GM19468 (cell line): ENCODE measurements around the gene AAK1.
"Not testable (repeated sequence)": the region's sequence is repeated elsewhere in the genome, so short reads cannot be mapped to it uniquely, and the experiment has no call there.

Experiments used
- ATAC-seq: cut with Tn5 transposase; IDR thresholded peaks from one replicate; pipeline ENCODE4 v1.9.1; 2021; ENCODE audit warnings: mild to moderate bottlenecking, moderate library complexity, moderate number of reproducible peaks; ENCODE audit not compliant: unreplicated experiment; ENCODE audit errors: extremely low read depth

Gene AAK1

DNA sequence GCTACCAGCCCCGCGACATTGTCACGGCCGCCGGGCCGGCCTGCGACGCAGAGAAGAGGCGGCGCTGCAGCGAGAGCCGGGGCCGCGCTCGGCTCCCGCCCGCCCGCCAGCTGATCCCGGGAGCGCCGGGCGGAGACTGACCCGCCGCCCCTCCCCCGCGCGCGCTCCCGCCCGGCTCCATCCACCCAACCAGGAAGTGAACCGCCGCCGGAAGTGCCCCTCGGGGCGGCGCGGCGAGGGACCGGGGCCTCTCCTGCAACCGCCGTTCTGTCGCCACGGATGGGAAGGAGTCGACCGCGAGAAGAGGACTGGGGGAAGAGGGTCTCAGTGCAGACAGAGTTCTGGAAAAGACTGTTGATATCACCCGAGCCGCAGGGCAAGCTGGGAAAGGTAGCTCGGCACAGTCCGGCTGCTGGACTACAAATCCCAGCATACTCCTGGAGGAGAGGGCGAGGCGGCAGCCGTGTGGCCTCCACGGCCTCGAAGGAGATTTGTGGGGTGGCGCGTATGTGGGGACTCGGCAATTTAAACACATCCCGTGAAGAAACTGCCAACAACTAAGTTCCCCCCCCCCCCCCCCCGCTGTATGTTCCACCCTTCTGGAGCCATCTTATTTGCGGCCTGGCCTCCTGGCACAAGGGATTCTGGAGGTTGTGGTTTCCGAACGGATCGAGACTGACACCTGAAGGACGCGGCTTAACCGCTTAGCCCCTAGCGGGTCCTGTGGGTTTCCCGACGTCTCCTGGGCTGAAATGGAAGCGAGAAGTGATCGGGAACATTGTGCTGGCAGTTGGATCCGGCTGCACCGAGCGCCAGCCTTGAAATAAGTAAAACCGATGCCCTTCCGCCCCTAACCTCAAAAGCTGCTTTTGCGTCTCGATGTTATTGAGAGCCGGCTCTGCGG, at the start of gene AAK1:
AAK1 (minus strand) TSS at position 138 of the 904 bp plus-strand sequence. CDS start 699 bp downstream, outside the sequence.
- peak; percentile 25 for ATAC-seq

DNA sequence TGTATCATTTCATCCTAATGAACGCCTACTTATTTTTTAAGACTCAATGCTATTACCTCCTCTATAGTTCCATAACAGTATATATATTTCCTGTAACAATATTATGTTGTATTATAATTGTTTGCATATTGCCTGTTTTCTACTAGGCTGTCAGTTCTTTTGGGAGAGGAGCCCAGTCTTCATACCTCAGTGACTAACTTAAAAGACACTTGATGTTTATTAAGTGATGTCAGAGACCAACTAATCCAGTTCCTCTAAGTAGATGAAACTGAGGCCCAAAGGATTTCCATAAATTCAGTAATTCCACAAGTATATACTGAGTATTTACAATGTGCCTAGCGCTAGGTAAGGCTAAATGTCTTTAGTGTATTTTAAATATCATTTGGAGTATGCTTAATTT, 48.9 kb upstream of the AAK1 start:
- no peak for ATAC-seq

DNA sequence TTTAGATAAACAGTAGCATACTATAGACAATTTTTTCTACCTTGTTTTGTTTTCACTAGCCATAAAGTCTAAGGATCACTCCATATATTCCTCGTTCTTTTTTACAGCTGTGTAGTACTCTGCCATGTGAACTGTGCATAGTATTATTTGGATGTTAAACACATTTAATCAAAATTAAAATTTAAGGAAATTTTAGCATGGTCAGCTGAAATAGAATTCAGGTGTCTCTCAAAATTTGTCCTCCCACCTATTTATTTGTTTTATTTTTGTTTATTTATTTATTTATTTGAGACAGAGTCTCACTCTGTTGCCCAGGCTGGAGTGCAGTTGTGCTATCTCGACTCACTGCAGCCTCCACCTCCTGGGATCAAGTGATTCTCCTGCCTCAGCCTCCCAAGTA, 46.4 kb upstream of the AAK1 start:
- no peak for ATAC-seq

DNA sequence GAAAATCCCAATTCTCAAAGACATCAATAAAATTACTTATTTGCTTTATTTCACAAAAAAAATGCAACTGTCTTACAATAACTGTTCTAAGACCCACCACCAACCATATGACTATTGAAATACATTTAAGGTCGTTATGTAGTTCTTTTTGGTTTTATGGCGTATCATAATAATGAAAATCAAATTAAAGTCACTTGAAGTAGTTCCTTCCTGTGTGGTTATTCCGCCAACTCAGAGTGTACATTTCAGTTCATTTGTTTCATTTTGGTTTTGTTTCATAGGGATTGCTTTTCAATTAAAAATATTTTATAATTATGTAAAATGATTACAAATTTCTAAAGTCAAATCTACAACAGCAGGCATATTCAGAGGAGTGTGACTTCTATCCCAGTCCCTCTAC, 45.9 kb upstream of the AAK1 start:
- ATAC-seq, result no peak

DNA sequence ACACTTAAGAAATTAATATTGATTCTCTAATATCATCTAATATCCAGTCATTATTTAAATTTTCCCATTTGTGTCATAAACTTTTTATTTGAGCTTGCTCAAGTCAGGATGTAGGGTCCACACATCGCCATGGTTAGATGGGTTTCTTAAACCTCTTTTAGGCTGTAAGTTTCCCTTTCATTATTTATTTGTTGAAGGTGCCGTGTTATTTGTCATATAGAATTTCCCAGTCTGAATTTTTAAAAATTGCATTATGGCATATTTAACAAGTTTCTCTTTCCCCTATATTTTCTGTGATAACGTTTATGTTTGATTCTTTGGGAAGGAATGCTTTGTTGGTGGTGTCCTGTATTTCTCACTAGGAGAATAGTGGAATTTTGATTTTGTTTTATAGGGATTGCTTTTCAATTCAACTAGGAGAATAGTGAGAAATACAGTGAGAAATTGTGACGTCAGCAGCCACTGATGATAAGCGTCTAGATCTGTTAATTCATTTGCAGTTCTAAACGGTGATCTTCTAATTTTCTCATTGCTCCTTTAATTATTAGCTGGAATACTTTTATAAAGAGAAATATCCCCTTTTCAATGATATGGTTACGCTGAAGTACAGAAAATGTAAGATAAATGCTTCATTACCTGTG, 44.6 kb upstream of the AAK1 start:
- no peak for ATAC-seq

DNA sequence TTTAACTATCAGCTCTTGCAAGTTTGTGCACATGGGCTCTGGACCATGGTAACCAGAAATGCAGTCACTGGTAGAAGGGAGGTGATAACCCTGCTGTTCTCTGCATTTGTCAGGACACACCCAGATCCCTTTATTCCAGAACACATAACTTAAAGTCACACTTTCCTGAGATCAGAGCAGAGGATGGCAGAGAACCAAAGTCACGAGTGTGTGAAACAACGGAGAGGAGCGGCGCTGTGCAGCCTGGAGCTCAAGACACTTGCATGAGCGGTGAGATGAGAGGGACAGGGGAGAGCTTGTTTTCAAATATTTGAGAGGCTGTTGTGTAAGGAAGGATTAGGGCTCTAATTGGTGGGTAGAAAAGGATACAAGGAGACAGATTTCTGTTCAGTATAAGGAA, 43.3 kb upstream of the AAK1 start:
- ATAC-seq, result no peak

DNA sequence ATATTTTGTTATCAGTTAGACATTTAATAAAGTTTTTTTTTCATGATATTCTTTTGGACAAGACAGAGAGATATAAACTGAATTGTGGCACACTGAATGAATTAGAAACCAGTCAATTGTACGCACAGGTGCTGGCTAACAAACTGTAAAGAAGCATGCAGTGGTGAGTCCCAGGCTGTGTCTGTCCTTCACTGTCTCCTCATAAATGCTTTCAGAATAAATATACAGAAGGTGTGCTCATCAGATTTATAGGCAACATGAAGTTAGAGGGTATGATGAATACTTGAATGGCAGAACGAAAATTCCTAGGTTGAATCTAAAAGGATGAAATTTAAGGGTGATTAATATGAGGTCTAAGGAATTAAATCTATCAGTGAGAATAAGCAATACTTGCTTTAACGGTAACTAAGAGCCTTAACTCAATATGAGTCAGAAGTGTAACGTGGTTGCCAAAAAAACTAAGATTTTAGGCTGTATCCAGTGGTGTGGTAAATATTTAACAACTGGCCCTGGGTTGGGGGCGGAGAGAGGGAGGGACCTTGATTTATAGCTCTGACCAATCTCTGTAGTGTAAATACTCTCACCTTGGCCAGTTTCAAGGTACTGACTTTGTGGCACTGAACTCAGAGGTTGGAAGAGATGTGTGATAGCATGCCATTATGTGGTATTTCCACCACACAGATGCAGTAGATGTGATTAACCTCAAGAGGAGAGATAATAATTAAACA, 41.9 kb upstream of the AAK1 start:
- ATAC-seq, result no peak

DNA sequence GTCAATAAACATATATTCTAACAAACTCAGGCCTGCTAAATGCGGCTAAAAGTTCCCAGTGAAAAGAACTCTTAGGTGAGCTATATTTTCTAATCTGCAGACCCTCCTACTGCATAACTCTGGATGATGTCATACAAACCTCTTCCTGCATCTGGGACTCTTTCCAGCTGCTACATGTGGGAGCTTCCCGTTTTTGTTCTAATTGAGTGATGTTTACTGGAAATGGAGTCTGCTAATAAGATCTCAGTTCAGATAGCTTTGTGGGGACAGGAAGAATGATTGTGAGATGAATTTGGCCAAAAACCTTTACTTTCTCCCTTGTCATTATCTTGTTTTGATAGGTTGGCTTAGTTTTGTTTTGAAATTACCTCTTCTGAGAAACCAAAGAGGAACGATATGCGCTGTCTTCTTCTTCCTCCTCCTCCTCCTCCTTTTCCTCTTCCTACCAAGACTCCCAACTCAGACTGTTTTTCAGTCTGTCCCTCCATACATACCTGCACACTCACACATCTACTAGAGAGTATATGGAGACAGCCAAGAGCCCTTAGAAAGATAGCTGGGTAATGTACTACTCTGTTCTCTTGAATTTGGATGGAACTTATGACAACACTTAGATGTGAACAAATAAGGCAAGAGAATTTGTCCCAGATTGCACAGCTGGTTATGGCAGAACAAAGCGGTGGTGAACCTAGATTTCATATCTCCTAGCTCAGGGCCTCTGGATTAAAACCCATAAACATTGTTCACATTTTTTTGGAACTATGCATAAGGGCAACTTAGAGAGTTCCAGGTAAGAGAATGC, 39.8 kb upstream of the AAK1 start:
- no peak for ATAC-seq

DNA sequence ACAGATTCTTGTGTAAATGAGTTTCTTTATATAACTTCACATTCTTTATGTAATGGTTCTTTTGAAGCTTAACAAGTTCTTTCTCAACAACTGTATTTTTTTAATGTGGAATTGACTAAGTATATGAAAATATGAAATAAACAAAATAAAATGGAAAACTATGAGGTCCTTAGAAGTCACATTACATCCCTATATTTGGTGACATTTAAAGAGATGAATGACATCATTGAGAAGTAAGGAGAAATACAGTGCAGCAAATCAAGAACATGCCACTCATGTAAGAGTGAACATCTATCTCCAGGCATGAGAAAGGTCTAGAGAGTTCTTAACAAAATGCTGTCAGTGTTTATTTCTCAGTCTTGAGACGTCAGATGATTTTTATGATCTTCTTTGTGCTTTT, 39.0 kb upstream of the AAK1 start:
- no peak for ATAC-seq

DNA sequence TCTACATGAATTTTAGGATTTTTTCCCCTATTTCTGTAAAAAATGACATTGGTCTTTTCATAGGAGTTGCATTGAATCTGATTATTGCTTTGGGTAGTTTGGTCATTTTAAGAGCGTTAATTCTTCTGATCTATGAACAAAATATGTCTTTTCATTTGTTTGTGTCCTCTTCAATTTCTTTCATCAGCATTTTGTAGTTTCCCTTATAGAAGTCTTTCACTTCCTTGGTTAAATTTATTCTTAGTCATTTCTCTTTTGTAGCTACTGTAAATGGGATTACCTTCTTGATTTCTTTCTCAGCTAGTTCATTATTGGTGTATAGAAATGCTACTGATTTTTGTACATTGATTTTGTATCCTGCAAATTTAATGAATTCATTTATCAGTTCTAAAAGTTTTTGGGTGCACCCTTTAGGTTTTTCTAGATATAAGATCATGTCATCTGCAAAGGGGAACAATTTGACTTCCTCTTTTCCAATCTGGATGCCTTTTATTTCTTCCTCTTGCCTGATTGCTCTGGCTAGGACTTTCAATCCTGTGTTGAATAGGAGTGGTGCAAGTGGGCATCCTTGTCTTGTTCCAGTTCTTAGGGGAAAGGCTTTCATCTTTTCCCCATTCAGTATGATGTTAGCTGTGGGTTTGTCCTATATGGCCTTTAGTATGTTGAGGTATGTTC, 36.6 kb upstream of the AAK1 start:
- no peak for ATAC-seq

DNA sequence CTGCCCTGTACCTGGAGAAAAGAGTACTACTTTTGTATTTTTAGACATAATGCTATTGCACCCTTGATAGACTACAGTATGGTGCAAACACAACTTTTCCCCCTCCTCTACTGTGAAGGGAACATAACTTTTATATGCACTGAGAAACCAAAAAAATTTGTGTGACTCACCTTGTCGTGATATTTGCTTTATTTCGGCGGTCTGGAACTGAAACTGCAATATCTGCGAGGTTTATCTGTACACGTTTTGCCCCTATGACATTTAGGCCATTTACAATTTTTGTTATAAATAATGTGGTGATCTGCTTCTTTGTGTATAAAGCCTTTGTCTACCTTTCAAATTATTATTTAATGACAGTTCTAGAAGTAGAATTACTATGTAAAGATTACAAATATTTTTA, 34.4 kb upstream of the AAK1 start:
- no peak for ATAC-seq

DNA sequence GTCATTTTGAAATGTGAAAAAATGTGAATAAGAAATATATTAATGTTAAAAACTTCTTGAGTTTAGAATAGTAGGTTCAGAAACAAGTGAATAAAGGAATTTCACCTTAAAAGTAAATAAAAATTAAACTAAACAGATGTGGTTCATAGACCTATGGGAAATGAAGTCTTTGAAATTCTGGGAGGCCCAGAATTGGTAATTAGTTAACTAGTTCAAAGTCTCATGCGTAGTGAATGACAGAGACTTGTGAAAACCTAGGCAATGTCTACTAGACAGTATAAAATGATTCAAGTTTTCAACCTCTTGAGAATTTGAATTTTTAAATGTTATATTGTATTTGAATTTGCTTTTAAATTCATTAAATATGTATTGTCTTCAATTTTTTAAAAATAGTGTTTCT, 32.6 kb upstream of the AAK1 start:
- no peak for ATAC-seq

DNA sequence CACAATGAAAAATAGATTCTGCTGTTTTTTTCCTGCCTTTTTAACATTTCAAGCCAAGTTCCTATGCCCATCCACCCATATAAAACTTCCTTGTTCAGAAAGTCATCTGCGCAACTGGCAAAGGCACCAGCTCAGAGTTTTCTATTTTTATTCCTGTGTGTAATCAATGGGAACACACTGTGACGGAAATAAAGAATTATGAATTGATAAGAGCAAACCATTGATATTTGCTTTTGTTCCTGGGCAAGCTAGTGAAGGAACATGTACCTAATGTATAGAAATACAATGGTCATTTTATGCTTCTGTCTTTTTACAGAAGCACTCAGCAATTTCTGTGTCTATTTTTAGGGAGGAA, 30.8 kb upstream of the AAK1 start:
- no peak for ATAC-seq

DNA sequence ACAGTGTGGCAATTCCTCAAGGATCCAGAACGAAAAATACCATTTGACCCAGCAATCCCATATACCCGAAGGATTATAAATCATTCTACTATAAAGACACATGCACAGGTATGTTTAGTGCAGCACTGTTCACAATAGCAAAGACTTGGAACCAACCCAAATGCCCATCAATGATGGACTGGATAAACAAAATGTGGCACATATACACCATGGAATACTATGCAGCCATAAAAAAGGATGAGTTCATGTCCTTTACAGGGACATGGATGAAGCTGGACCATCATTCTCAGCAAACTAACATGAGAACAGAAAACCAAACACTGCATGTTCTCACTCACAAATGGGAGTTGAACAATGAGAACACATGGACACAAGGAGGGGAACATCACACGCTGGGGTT, 29.6 kb upstream of the AAK1 start:
- not testable (repeated sequence) for ATAC-seq

DNA sequence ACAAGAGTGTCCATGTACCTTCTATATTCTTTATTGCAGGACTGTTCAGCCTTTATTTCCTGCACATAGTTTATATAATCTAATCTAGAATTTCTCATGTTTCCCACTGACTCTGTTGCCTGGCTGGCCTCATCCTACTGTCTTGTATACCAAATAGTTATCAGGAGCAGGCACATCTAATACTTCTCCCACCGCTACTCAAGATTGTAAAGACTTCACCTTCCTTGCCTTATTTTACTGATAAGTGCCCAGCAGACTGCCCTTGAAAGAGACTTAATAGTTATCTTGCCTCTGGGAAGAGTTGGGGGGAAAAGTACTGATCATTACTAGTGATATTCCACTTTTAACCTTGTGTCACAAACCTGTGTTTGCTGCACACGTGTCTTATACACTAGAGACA, 26.1 kb upstream of the AAK1 start:
- no peak for ATAC-seq

DNA sequence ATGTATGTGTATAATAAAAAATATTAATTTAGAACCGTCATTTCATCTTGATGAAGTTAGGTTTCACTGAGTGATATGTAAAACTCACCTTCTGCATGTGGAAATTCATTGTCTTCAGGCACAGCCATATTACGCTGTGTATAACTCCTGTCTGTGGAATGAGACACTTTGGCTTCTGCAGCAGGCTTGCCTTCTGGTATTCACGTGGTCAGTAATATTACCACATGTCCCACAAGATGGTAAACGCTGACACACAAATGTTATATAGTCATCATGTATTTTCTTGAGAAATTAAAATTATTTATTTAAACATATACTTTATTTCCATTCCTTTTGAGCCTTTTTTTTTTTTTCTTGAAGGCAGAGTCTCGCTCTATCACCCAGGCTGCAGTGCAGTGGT, 25.1 kb upstream of the AAK1 start:
- no peak for ATAC-seq

DNA sequence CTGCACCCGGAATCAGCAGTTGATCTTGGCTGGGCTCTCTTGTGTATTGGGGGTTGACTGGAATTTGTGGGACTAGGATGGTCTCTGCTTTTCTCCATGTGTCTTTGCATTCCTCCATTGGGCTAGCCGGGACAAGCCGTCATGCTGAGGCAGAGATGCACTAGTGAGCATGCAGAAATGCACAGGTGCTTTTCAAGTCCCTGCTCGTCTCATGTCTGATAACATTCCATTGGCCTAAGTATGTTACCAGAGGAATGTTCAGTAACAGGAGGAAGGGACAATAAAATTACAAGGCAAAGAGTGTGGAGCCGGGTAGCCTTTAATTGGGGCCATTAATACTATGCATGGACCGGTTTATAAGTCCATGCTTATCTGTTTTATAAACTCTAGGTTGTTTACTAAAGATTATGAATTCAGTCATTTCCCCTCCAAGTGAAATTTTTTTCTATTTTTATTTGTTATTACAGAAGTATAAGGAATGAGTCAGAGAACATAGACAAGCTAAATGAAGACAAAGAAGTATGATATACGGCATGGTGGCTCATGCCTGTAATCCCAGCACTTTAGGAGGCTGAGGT, 24.4 kb upstream of the AAK1 start:
- ATAC-seq, result no peak

DNA sequence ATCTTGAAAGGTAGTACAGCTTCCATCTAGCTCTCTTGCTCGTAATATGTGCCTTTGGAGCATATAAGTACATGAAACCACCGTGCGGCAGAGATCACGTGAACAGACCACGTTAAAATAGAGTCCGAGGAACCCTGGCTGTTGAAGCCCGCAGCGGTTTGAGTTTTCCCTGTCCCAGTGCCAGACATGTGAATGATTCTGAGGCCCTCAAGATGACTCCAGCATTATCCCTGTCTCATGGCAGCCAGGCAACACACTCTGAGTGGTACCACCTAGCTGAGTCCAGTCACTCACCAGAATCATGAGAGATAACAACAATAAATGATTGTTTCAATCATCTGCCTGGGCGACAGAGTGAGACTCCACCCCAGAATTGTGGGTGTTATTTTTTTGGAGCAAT, 21.6 kb upstream of the AAK1 start:
- no peak for ATAC-seq

DNA sequence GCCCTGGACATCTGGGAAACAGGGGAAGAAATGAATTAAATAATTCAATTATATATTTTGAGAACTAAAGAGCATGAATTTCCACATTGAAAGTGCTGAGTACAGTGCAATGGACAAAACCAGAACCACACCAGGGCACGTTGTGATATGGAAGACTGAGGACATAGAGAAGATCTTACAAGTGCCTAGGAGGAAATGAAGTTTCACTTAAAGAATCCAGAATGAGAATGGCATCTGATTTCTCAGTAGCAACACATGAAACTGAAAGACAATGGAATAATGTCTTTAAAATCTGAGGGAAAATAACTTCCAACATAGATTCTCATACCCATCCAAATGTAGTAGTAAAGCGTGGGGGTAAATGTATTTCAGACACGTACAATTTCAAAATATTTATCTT, 20.3 kb upstream of the AAK1 start:
- ATAC-seq, result no peak

DNA sequence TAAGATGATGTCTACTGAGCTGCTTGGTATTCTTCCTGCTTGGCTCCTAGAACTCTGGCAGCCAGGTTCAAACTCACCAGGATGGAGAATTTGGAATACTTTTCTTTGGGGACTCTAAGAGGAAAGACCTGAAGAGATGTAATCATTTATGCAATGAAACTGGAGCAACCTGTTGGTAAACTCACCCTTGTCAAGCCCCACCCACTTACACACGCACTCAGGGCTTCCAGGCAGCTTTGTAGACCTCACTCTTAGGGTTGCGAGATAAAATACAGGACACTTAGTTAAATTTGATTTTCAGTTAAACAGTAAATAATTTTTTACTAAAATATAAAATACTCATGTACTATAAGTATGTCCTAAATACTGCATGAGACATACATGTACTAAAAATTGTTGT, 19.0 kb upstream of the AAK1 start:
- not testable (repeated sequence) for ATAC-seq
